ENCODE measurements around the gene DGKI. TPM values are rescaled to one million over a fixed set of nuclear protein-coding genes. Genes with fewer than 3 reads are reported as not detected.

Gene DGKI
- total and polyA plus RNA-seq, 2 of the 13 experiments (the other 11 are each of a cell fraction or from before 2014, with no cell fraction given) = 0.09 to 0.17 TPM

GRCh38 chr7:137829337-137829992 is 17.3 kb downstream of the DGKI start:
- CTCF ChIA-PET (ENCODE audit: low intra/inter-chr PET ratio, low total read pairs) = no interaction called here
- no peak for FAIRE-seq
- H2AFZ ChIP-seq (ENCODE audit: low read length) = no peak overlapping the region
- H3K79me2 ChIP-seq (ENCODE audit: insufficient read depth, low read length) = no peaks in the 10 kb centered on the region
- intact Hi-C loops (cut with micrococcal nuclease; ENCODE audit: unreplicated experiment) (no loop called here), in situ Hi-C loops (cut with HindIII; ENCODE audit: extremely low pct_ligation_motif_present, low pct_unique_long_range_greater_than_20kb) (no loop called here)
- no peak overlapping the region for H3K4me2 ChIP-seq (ENCODE audit: low read depth, low read length)
- H3K4me1 ChIP-seq (ENCODE audit: insufficient read depth, low read length) = peaks cover 5% of the 10 kb centered on the region; the same call in 1 of the 2 replicates
- BruUV-seq (replicated peaks) = no TSS peak
- no peaks in the 10 kb centered on the region for H3K27me3 ChIP-seq (ENCODE audit: control insufficient read depth in 1 of 2, insufficient read depth in 2 of 2, low read length in 2 of 2)
- H3K9me3 ChIP-seq (ENCODE audit: low read length) = peaks cover 27% of the 10 kb centered on the region
- H3K36me3 ChIP-seq (replicated peaks in 1 of 2; ENCODE audit: control insufficient read depth in 1 of 2, insufficient read depth in 2 of 2, low read length in 2 of 2) = no peaks in the 10 kb centered on the region
- H3K4me3 ChIP-seq (replicated peaks in 1 of 3; ENCODE audit: insufficient read depth in 1 of 3, low read depth in 2 of 3, low read length in 3 of 3) = no peak overlapping the region
- POLR2A ChIA-PET = no interaction called here
- no peaks in the 10 kb centered on the region for H4K20me1 ChIP-seq (ENCODE audit: insufficient read depth, low read length)
- 35% methylated on average over 7 of the region's 7 CpGs for WGBS (ENCODE audit: low lambda C conversion rate)
- no peak for DNase-seq (ENCODE audit: low spot score)
- no peak overlapping the region for H3K9ac ChIP-seq (ENCODE audit: insufficient read depth, low read depth, low read length)
- no peak overlapping the region for H3K27ac ChIP-seq (ENCODE audit: extremely low read length, insufficient read depth, low read length)
- no peak for ATAC-seq
- TF ChIP-seq ZNF709 (CRISPR knock-in tag; IDR thresholded peaks at IDR 0.05) = no peak
- TF ChIP-seq KDM2A (CRISPR knock-in tag; IDR thresholded peaks at IDR 0.05; ENCODE audit: borderline replicate concordance, low read depth) = no peak
- TF ChIP-seq XRCC5 (optimal IDR thresholded peaks at IDR 0.05; ENCODE audit: low read length) = no peak
- no peak for TF ChIP-seq KLF12 (CRISPR knock-in tag; IDR thresholded peaks at IDR 0.05; ENCODE audit: borderline replicate concordance)
- TF ChIP-seq ZNF253 (CRISPR knock-in tag; IDR thresholded peaks at IDR 0.05; ENCODE audit: borderline replicate concordance) = no peak
- TF ChIP-seq ZFP37 (CRISPR knock-in tag; IDR thresholded peaks at IDR 0.05; ENCODE audit: borderline replicate concordance) = no peak
- TF ChIP-seq ARID2 (CRISPR knock-in tag; IDR thresholded peaks at IDR 0.05; ENCODE audit: borderline replicate concordance) = no peak
- no peak for TF ChIP-seq MAZ (IDR thresholded peaks at IDR 0.05; ENCODE audit: borderline replicate concordance, low read depth, low read length)
- no peak for TF ChIP-seq MAZ (CRISPR knock-in tag; IDR thresholded peaks at IDR 0.05; ENCODE audit: low read depth)
- no peak for TF ChIP-seq ZBTB43 (CRISPR knock-in tag; conservative IDR thresholded peaks at IDR 0.05)
- no peak for TF ChIP-seq ZNF18 (CRISPR knock-in tag; IDR thresholded peaks at IDR 0.05; ENCODE audit: insufficient replicate concordance)
- TF ChIP-seq IRF9 (CRISPR knock-in tag; IDR thresholded peaks at IDR 0.05; ENCODE audit: borderline replicate concordance) = no peak
- no peak for TF ChIP-seq ONECUT2 (CRISPR knock-in tag; IDR thresholded peaks at IDR 0.05)
- no peak for TF ChIP-seq PRDM15 (CRISPR knock-in tag; IDR thresholded peaks at IDR 0.05)
- TF ChIP-seq ZNF44 (CRISPR knock-in tag; IDR thresholded peaks at IDR 0.05) = no peak
- TF ChIP-seq ZFP36L2 (CRISPR knock-in tag; IDR thresholded peaks at IDR 0.05) = no peak
- TF ChIP-seq ZEB1 (IDR thresholded peaks at IDR 0.05; ENCODE audit: insufficient replicate concordance, low read depth) = no peak
